Measurements from ENCODE around the gene POLR2J3.
"Not testable (repeated sequence)": the region's sequence is repeated elsewhere in the genome, so short reads cannot be mapped to it uniquely, and the experiment has no call there.

POLR2J3 gene

DNA sequence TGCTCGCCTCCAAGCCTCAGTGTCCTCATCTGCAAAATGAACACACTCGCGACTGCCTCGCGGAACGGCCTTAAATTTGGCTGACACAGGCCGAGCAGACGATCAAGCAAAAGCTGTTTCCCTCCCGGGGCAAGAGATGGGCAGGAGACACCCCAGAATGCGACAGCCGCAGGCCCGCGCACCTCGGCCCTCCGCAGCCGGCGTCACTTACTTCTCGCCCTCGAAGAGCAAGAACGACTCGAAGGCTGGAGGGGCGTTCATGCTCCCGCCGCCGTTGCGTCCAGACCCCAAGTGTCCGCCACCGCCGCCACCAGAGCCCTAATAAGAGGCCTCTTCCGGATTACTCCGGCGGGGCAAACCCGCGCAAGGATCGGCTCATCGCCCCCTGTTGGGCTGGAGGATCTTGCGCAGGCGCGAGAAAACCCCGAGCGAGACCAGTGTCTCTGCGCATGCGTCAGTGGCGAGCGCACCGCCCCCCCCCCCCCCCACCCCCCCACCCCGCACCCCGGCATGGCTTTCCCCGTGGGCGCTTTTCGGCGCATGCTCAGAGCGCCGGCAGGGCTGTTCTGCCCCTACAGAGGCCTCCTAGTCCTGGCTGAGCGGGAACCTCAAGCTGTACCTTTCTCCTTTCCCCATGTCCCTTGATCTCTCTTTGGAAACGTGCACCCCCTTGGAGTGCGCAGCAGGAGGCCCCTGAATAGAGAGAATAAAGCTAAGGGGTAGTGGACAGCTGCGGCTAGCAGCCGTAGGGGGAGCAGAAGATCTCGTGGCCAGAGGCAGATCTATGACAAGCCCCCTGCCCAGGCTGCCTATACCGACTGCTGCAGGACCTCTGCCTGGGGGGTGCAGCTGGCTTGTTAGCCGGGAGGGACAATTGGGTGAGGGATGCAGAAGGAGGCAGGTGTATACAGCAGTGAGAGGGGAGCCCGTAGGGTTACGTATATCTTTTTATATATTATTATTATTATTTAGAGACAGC is at the start of gene POLR2J3:
Gene POLR2J3, minus strand, starts transcription at position 323 of the 979 bp plus-strand sequence. Its CDS starts 62 bp downstream, at position 261.
- DNase-seq (ENCODE audit: low read depth, low spot score): peak; percentile 100

DNA sequence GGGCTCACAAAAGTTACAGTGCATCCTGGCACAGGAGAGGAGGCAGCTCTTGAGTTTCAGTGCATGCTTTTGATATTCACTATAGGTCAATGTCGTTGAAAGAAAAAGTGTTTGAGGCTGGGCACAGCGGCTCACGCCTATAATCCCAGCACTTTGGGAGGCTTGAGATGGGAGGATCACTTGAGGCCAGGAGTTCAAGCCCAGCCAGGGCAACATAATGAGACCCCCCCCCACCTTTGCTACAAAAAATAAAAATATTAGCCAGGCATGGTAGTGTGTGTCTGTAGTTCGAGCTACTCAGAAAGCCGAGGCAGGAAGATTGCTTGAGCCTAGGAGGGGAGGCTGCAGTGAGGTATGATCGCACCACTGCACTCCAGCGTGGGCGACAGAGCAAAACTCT is 45.7 kb upstream of the POLR2J3 start:
- DNase-seq (ENCODE audit: low read depth, low spot score): not testable (repeated sequence)

DNA sequence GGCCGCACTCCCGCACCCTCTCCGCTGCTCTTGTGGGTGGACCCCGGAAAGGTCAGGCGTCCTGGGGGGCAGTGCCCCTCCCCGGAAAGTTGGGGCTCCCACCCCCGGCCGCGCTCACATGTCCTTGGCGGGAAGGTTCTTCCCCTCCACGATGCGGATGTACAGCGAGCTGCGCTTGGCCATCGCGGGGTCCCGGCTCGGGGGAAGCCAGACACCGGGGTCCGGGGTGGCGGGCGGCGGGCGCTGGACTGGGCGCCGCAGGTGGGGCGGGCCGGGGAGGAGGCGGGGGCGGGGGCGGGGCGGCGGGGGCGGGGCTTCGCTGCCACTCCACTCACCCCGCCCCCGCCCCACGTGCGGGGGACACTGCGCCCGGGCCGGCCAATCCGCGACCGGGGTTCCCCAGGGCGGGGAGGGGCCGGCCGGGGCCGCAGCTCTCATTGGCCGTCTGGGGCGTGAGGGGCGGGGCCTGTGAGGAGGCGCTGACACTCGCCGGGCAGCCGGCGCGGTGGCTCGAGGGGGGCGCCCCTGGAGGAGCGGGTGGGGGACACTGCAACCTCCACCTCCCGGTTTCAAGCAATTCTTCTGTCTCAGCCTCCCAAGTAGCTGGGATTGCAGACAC is 44.2 kb upstream of the POLR2J3 start, which contains the start of gene RASA4:
Gene RASA4, minus strand, starts transcription at position 250 of the 619 bp plus-strand sequence. Its CDS starts 67 bp downstream, at position 183.
- not testable (repeated sequence) for DNase-seq (ENCODE audit: low read depth, low spot score)

DNA sequence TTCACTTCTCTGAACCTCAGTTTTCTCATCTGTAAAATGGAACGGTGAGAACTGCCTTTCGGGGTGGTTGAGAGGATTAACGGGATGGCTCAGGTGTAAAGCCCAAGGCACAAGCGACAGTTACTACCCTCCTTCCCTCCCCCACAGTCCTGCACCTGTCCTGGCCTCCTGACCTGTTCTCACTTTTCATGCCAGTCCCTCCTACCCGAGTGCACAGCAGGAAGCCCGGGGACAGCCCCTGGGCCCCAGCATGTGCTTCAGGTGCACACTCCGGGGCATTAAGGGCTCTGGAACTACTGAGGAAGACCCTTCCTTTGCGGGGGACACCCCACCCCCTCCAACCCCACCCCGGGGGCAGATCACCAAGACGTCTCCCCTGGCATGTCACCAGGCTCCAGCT is 43.5 kb upstream of the POLR2J3 start:
- DNase-seq (ENCODE audit: low read depth, low spot score): not testable (repeated sequence)

DNA sequence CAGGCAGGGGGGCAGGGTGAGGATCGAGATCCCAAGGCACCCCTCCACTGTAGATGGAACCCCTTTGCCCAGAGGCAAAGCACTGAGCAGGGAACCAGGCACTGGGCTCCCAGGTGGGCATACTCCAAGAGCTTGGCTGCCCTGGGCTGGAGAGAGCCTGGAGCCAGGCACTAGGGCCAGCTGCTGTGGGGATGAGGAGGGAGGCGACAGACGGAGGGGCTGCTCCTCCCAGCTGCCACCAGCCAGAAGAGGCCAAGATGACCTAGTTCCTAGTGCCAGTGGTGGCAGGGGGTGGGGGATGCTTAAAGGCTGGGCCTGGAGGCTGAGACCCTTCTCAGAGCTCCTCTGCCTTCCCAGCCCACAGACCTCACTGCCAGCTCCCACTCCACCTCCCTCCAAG is 42.5 kb upstream of the POLR2J3 start:
- not testable (repeated sequence) for DNase-seq (ENCODE audit: low read depth, low spot score)

DNA sequence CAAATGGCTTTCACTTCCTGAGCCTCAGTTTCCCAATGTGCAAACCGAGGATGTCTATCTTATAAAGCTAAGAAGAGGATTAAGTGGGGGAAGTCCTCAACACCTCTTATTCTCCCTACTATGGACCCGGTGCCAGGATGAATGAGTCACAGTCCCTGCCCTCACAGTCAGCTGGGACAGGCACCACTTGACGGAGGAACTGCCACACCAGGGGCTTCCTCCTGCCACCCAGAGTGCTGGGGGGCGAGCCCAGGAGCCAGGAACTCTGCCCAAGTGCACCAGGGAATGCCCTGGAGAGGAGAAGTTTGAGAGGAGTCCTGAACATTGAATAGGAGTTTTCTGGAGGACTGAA is 41.9 kb upstream of the POLR2J3 start:
- not testable (repeated sequence) for DNase-seq (ENCODE audit: low read depth, low spot score)

DNA sequence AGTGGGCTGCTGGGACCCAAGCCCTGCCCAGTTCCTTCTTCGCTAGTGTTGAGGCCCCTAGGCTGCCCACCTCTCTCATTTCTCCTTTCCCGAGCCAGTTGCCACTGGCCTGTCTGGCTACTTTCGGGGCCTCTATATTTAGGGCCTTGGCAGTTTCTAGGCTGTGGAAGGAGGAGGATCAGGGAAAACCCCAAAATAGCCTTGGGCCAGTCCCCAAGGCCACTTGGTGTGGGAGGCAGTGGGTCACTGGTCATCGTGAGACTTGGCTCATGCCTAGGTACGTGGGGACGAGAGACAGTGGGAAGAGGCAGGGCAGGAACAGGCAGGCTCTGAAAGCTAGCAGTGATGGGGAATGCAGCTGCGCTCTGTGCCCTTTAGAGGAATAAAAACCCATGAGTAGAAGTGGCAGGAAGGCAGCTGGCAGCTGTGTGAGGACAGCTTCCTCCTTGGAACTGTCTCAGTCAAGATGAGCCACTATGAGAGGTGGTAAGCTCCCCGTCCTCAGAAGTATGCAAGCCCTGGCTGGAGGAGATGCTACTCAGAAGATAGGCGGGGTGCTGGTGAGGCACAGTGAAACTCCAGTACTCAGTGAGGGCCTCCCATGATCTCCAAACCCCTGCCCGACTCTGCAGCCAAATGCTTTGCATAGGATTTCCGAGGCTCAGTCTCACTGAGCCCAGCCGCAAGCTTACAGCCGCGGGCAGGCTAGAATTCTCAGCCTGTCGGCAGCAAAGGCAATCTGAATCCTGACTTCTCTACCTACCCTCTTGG is 41.4 kb upstream of the POLR2J3 start:
- DNase-seq (ENCODE audit: low read depth, low spot score): not testable (repeated sequence)

DNA sequence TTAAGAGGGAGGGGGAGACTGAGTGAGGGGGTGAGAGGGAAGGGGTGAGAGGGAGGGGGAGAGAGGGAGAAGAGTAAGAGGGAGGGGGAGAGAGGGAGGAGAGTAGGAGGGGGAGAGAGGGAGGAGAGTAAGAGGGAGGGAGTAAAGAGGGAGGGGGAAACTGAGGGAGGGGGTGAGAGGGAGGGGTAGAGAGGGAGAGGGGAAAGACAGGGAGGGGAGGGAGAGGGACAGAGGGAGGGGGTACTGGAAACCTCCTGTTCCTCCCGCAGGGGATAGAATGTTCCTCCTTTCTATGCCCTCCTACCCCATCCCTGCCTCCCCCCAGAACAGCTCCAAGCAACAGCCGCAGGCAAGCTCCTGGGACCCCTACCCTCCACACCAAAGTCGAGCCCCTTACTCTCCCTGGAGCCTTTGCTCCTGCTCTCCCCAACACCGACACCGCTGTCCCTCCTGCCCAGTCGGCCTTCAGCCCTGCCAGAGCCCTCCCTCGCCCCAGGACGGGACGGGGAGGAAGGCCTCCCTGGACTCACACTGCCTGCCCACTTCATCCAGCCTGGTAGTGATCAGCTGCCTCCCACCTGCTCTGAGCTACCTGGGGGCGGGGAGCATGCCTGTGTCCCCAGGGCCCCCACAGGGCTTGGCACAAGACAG is 39.4 kb upstream of the POLR2J3 start:
- DNase-seq (ENCODE audit: low read depth, low spot score): not testable (repeated sequence)

DNA sequence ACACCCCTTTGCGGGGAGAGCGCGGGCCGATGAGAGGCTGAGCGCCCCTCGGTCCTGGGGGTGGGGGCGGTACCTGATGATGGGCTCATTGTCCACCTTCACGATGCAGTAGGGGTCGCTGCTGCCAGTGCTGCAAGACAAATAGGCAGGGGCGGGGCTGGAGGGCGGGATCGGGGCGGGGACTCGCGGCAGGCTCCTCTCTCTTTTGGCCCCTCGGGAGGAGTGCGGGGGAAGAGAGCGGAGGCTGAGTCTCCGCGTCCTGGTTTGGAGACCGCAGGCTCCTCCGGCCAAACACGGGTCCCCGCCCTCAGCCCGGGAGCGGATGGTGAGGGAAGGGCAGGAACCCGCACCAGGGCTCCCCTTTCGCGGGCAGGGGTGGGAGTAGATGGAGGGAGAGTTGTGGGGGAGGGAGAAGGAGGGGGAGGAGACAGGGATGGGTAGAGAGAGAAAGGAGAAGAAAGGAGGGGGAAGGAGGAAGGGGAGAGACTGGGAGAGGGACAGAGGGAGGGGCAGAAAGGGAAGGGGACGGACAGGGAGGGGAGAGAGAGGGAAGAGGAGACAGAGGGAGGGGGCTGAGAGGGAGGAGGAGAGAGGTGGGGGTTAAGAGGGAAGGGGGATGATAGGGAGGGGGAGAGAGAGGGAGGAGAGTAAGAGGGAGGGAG is 38.8 kb upstream of the POLR2J3 start:
- DNase-seq (ENCODE audit: low read depth, low spot score): not testable (repeated sequence)

DNA sequence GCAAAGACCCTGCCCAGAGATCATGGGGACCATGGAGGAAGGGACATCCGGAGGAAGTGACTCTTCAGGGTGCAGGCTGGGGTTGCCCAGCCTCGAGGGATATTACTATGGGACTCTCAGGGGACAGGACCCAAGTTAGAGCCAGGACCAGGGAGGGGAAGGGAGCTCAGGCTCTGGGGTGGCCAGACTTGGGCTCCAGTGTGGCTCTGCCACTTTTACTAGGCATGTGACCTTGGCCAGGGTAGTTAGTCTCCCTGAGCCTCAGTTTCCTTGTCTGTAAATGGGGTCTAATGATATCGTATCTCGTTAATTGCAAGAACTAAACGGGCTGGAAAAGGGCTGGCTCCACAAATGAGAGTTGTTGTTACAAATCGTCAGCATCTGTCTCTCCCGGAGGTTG is 38.1 kb upstream of the POLR2J3 start:
- not testable (repeated sequence) for DNase-seq (ENCODE audit: low read depth, low spot score)

DNA sequence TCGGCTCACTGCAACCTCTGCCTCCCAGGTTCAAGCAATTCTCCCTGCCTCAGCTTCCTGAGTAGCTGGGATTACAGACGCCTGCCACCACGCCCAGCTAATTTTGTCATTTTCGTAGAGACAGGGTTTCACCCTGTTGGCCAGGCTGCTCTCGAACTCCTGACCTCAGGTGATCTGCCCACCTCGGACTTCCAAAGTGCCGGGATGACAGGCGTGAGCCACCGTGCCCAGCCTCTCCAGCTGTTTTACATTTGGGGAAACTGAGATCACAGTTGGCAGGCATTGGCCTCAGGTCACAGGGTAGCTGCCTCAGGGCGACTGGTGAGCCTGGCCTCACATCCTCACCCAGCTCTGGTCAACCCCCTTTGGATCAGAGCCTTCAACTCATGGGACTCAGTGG is 37.4 kb upstream of the POLR2J3 start:
- DNase-seq (ENCODE audit: low read depth, low spot score): not testable (repeated sequence)

DNA sequence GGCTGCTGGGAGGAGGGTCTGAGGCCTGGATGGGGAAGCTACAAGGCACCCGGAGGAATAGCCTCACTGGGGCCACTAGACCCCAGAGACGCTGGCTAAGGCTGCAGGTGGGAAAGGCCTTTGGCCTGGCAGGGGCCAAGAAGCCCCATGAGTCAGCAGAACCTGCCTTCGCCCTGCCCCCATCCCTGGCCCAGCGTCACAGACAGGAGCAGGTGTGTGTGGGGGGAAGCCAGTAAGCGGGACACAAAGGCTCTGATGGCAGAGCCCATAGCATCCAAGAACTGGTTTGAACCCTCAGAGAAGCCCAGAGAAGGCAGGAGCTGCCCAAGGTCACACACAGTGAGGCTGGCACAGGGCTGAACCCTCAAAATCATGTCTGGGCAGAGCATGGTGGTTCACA is 34.5 kb upstream of the POLR2J3 start:
- DNase-seq (ENCODE audit: low read depth, low spot score): not testable (repeated sequence)

DNA sequence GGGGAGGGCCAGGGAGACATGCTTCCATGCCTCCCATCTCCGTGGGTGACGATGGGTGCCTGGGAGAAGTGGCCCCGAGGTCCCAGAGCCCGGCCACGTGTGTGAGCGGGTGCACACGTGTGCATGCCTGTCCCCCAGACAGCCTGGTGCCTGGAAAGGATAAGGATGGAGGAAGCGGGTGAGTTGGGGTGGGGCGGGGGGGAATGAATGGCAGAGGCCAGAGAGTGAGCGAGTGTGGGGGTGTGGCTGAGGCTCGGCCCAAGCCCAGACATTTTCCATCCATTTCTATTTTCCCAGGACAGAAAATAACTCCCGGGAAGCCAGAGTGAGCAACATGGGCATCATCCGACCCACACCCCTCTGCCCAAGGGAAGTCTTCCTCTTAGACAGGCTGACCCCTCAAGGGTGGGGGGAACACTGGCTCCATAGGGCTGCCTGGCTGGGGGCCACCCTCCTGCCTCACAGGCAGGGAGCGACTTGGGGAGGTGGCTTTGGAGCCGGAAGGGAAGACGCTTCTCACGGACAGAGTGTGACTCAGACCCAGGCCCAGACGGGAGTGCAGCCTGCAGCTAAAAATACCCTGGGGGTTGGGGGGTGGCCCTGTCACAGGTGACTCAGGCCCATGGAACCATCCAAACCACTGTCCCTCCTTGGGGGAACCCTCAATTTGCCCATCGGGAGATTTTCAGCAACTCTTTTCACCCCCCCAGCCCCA is 32.2 kb upstream of the POLR2J3 start:
- DNase-seq (ENCODE audit: low read depth, low spot score): not testable (repeated sequence)

DNA sequence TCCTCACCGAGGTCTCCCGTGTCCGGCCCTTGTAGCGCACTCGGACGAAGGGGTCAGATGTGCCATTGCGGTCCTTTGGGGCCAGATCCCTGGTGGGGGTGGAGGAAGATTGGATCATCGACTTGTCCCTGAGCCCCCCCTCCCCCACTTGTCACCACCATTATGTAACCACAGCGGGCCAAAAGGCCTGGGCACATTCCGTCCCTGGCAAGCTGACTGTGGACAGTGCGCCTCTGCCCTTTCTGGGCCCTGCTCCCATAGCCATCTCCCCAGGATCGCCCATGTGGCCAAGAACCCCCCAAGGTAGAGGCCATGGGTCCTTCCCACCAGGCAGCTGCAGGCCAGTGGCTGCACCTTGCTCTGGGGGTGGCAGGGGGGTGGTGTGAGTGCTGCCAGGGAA is 29.9 kb upstream of the POLR2J3 start:
- not testable (repeated sequence) for DNase-seq (ENCODE audit: low read depth, low spot score)

DNA sequence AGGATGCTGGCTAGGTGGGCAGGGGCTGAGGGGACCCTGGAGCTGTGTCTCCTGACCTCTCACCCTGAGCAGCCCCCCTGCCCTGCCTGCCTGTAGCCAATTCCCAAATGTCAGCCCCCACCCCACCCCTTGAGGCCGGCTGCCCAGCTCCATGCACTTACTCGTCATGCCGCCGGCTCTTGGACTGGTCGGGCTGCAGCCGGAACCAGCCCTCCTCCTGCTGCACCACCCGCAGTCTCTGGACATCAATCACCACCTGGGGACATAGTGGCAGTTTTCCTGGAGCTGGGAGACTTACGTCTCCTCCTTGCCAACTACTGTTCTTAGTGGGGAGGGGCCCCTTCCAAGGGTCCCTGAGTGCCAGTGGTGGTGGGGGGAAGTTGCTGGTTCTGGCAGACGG is 27.3 kb upstream of the POLR2J3 start:
- DNase-seq (ENCODE audit: low read depth, low spot score): not testable (repeated sequence)

DNA sequence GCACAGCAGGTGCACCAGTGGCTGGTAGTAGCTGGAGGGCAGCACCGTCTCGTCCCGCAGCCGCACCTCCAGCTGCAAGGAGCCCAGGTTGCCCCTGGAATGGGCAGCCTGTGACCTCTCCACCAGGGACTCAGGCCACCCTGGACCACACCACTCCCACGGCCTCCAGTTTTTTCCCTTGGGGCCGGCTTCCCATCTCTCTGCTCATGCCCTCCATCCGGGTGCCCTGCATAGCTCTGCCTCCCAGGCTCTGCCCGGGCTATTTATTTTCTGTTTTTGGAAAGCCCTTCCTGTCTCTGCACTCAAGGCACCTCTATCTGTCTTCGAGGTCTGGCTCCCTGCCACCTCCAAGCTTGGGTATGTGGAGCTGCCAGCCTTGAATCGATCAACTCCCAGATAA is 23.7 kb upstream of the POLR2J3 start:
- not testable (repeated sequence) for DNase-seq (ENCODE audit: low read depth, low spot score)

DNA sequence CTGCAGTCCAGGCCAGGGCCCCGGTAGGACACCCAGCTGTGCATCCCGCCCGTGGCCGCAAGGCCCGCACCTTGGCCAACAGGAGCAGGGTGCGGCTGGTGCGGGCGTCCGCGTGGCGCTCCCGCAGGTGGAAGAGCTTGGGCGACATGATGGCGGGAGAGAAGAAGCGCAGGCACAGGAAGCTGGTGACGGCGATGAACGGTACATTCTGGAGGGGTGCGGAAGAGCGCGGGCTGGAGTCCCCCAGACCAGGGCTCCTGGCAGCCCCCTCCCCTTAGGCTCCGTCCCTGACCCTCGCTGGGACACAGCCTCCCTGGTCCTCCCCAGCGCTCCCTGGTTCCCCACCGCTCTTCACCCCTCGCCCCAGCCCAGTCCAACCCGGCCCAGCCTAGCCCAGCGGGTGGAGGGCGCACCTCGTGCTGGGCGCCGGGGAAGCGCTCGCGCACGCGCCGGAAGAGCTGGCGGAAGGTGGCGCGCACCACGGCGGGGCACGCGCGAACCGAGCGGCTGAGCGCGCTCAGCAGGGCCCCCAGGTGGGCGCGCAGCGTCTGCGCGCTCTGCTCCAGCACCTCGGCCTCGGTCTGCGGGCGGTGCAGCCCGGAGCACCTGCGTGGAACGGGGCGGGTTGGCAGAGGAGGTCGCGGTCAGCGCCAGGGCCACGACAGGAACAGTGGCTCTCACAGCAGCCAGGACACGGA is 21.4 kb upstream of the POLR2J3 start:
- DNase-seq (ENCODE audit: low read depth, low spot score): not testable (repeated sequence)

DNA sequence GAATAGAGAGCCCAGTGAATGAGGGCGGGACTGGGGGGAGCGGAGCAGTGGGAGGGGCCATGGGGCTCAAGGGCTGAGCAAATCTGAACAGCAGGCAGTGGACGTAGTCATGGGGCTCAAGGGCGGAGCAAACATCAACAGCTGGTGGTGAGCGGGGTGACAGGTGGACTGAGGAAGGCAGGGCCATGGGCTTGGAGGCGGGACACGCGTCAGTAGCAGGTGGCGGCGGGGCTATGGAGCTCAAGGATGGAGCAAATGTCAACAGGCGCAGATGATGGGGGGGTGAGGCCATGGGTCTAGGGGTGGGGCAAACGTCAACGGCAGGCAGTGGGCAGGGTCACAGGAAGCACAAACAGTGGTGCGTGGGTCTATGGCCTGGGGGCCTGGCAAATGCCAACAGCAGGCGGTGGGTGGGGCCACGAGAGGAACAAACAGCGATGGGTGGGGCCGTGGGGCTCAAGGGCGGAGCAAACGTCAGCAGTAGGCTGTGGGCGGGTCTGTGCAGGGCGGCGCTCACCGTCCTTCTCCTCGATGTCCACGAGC is 20.2 kb upstream of the POLR2J3 start:
- DNase-seq (ENCODE audit: low read depth, low spot score): peak; percentile 25

DNA sequence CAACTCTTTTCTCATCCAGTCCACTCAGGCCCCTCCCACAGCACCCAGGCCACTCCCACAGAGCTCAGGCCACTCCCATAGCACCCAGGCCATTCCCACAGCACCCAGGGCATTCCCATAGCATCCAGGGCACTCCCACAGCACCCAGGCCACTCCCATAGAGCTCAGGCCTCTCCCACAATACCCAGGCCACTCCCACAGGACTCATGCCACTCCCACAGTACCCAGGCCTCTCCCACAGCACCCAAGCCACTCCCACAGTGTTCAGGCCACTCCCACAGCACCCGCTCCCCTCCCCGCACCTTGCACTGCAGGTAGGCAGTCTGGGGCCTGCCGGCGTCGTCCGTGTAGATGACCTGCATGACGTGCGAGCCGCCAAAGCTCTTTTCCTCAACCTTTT is 17.5 kb upstream of the POLR2J3 start:
- DNase-seq (ENCODE audit: low read depth, low spot score): not testable (repeated sequence)
